HCT116 (cell line): ENCODE results near the gene CDK8. TPM values are rescaled to one million over a fixed set of nuclear protein-coding genes. Genes with fewer than 3 reads are reported as not detected.

Source experiments
- ATAC-seq: fragments of 200-7000 bp; cut with Tn5 transposase; 2 replicates; pipeline ENCODE4 v1.9.1; 2020; ENCODE audit warnings: mild to moderate bottlenecking, moderate library complexity
- BruUV-seq: library from RNA; stranded (reverse); fragments of 400-500 nt; replicated peaks from 2 replicates; lab custom pipeline; 2021; lab: Mats Ljungman, UMichigan
- CTCF ChIA-PET: fragments of 300-600 bp; sonication (Branson Sonifier 250); formaldehyde crosslinking; loops from one replicate; lab custom pipeline; 2021; ENCODE audit warnings: antibody characterized with exemption; lab: Charles Lee
- POLR2A ChIA-PET: fragments of 300-600, 350-600 bp; sonication (Branson Sonifier 250); formaldehyde crosslinking; loops from one replicate; lab custom pipeline; 2021; ENCODE audit warnings: antibody characterized with exemption; lab: Charles Lee
- RAD21 ChIA-PET, 2 experiments: fragments of 300-600 bp; sonication (Branson Sonifier 250); formaldehyde crosslinking; loops; one replicate each; lab custom pipeline; 2023; ENCODE audit warnings: low total read pairs in 2 of 2; ENCODE audit not compliant: uncharacterized antibody in 2 of 2, unreplicated experiment in 2 of 2, low non-redundant PET in 1 of 2; lab: Charles Lee
- DNase-seq: peaks from one replicate; pipeline ENCODE4 v3.0.0-alpha.2; 2010; ENCODE audit warnings: low read depth, low spot score
- H2AFZ ChIP-seq: fragments of 200-600 bp; shearing (Covaris generic), sonication (generic); 2 replicates; pipeline ENCODE4 v1.6.1; 2017; ENCODE audit warnings: low read depth, mixed run types, mixed read lengths, antibody characterized with exemption, low read length; ENCODE audit not compliant: poor library complexity, severe bottlenecking
- H3K27ac ChIP-seq: 2 replicates; pipeline ENCODE4 v1.5.1; 2012; ENCODE audit warnings: low read depth, low read length
- H3K27me3 ChIP-seq: fragments of 200-600 bp; sonication (generic); 2 replicates; pipeline ENCODE4 v1.6.1; 2016; ENCODE audit warnings: mixed run types, low read length, mixed read lengths; ENCODE audit not compliant: insufficient read depth
- H3K36me3 ChIP-seq, 2 experiments: fragments of 200-500 bp in 1 of 2; fragments of 200-600 bp in 1 of 2; sonication (Bioruptor generic) in 1 of 2; sonication (generic) in 1 of 2; 2 replicates each; pipeline versions ENCODE4 v1.5.1 to v1.6.1; 2014 to 2016; ENCODE audit warnings: low read length in 2 of 2, inconsistent platforms in 1 of 2, mixed read lengths in 1 of 2, mixed run types in 1 of 2; ENCODE audit not compliant: insufficient read depth in 2 of 2, control insufficient read depth in 1 of 2
- H3K4me1 ChIP-seq, 2 experiments: fragments of 200-600 bp in 1 of 2; sonication (generic) in 1 of 2; 2 replicates each; pipeline versions ENCODE4 v1.5.1 to v1.6.1; 2012 to 2017; ENCODE audit warnings: low read length in 2 of 2, inconsistent platforms in 1 of 2, mild to moderate bottlenecking in 1 of 2, mixed read lengths in 1 of 2, mixed run types in 1 of 2, moderate library complexity in 1 of 2; ENCODE audit not compliant: insufficient read depth in 2 of 2, control insufficient read depth in 1 of 2
- H3K4me2 ChIP-seq: fragments of 200-600 bp; sonication (generic); 2 replicates; pipeline ENCODE4 v1.6.1; 2017; ENCODE audit warnings: mixed run types, low read length, mixed read lengths
- H3K4me3 ChIP-seq, 2 experiments: fragments of 200-600 bp in 1 of 2; sonication (generic) in 1 of 2; replicated peaks in 1 of 2; 2 replicates each; pipeline ENCODE4 v1.5.1; 2011 to 2016; ENCODE audit warnings: low read length in 2 of 2, control low read depth in 1 of 2, low read depth in 1 of 2, mild to moderate bottlenecking in 1 of 2, mixed read lengths in 1 of 2, mixed run types in 1 of 2
- H3K79me2 ChIP-seq: fragments of 200-600 bp; sonication (generic); 2 replicates; pipeline ENCODE4 v1.6.1; 2017; ENCODE audit warnings: mild to moderate bottlenecking, mixed run types, low read length, moderate library complexity, mixed read lengths; ENCODE audit not compliant: insufficient read depth
- H3K9ac ChIP-seq: fragments of 200-600 bp; sonication (generic); 2 replicates; pipeline ENCODE4 v1.6.1; 2016; ENCODE audit warnings: low read length, mixed read lengths
- H3K9me2 ChIP-seq: fragments of 200-600 bp; sonication (generic), shearing (Covaris generic); 2 replicates; pipeline ENCODE4 v1.6.1; 2017; ENCODE audit warnings: mixed run types, mild to moderate bottlenecking, moderate library complexity; ENCODE audit not compliant: insufficient read depth
- H3K9me3 ChIP-seq, 2 experiments: fragments of 200-500 bp in 1 of 2; fragments of 200-600 bp in 1 of 2; sonication (Bioruptor generic) in 1 of 2; sonication (generic) in 1 of 2; 2 replicates each; pipeline ENCODE4 v1.6.1; 2014 to 2017; ENCODE audit warnings: low read length in 2 of 2, mixed read lengths in 2 of 2, inconsistent platforms in 1 of 2, low read depth in 1 of 2, mild to moderate bottlenecking in 1 of 2, mixed run types in 1 of 2, moderate library complexity in 1 of 2; ENCODE audit not compliant: control insufficient read depth in 1 of 2, insufficient read depth in 1 of 2
- H4K20me1 ChIP-seq: fragments of 200-600 bp; sonication (generic), shearing (Covaris generic); 2 replicates; pipeline ENCODE4 v1.6.1; 2017; ENCODE audit warnings: mixed run types, mild to moderate bottlenecking, moderate library complexity; ENCODE audit not compliant: insufficient read depth
- CBX3 ChIP-seq: IDR thresholded peaks from 2 replicates; pipeline ENCODE4 v1.6.1; 2012; ENCODE audit warnings: low read depth
- CEBPB ChIP-seq: IDR thresholded peaks from 2 replicates; pipeline ENCODE4 v1.6.1; 2012; ENCODE audit warnings: low read depth
- EGR1 ChIP-seq: IDR thresholded peaks from 2 replicates; pipeline ENCODE4 v1.6.1; 2012; ENCODE audit warnings: low read depth
- ELF1 ChIP-seq: IDR thresholded peaks from 2 replicates; pipeline ENCODE4 v1.6.1; 2012; ENCODE audit warnings: low read depth, borderline replicate concordance
- EZH2 ChIP-seq: fragments of 200-600 bp; sonication (generic); IDR thresholded peaks from 2 replicates; pipeline ENCODE4 v1.6.1; 2017; ENCODE audit warnings: antibody characterized with exemption, mixed run types
- EZH2phosphoT487 ChIP-seq: fragments of 200-600 bp; IDR thresholded peaks from 2 replicates; pipeline ENCODE4 v1.6.1; 2018; ENCODE audit warnings: antibody characterized with exemption, borderline replicate concordance
- FOSL1 ChIP-seq: IDR thresholded peaks from 2 replicates; pipeline ENCODE4 v1.6.1; 2012; ENCODE audit warnings: low read depth
- JUND ChIP-seq: IDR thresholded peaks from 2 replicates; pipeline ENCODE4 v1.6.1; 2012
- POLR2A ChIP-seq: IDR thresholded peaks from 2 replicates; pipeline ENCODE4 v1.7.0; 2011; ENCODE audit warnings: borderline replicate concordance; ENCODE audit not compliant: insufficient read depth, insufficient read length; ENCODE audit errors: extremely low read depth
- POLR2AphosphoS5 ChIP-seq: IDR thresholded peaks from 2 replicates; pipeline ENCODE4 v1.6.1; 2011; ENCODE audit warnings: mild to moderate bottlenecking, low read depth, low read length, moderate library complexity
- SIN3A ChIP-seq: IDR thresholded peaks from 2 replicates; pipeline ENCODE4 v1.6.1; 2012; ENCODE audit warnings: low read depth
- SRF ChIP-seq: IDR thresholded peaks from 2 replicates; pipeline ENCODE4 v1.6.1; 2012; ENCODE audit warnings: low read depth
- TCF7L2 ChIP-seq: IDR thresholded peaks from 2 replicates; pipeline ENCODE4 v1.7.0; 2011; ENCODE audit warnings: borderline replicate concordance, inconsistent platforms; ENCODE audit not compliant: insufficient read depth, insufficient read length; ENCODE audit errors: extremely low read depth
- YY1 ChIP-seq: IDR thresholded peaks from 2 replicates; pipeline ENCODE4 v1.6.1; 2011; ENCODE audit warnings: low read length, low read depth, moderate library complexity, mild to moderate bottlenecking; ENCODE audit not compliant: insufficient replicate concordance; ENCODE audit errors: extremely low read depth
- ZFX ChIP-seq: fragments of 450-650 bp; IDR thresholded peaks from 2 replicates; pipeline ENCODE4 v1.6.1; 2017
- intact Hi-C: fragments of 100-400 bp; cut with micrococcal nuclease; formaldehyde crosslinking; loops from 2 replicates; pipeline ENCODE4 v1.10.0; 2022
- total RNA-seq: library from RNA; stranded (reverse); gene quantifications from one replicate; pipeline ENCODE4 v1.2.1, GENCODE V29; 2021; ENCODE audit not compliant: unreplicated experiment
- TF ChIP-seq, protein P1 (sequence below): IDR thresholded peaks from 2 replicates; pipeline ENCODE4 v1.6.1; 2011; ENCODE audit warnings: mild to moderate bottlenecking, low read length, moderate library complexity; ENCODE audit not compliant: insufficient replicate concordance; ENCODE audit errors: extremely low read depth
- TF ChIP-seq, protein P2 (sequence below): IDR thresholded peaks from 2 replicates; pipeline ENCODE4 v1.6.1; 2012
- TF ChIP-seq, protein P3 (sequence below): IDR thresholded peaks from 2 replicates; pipeline ENCODE4 v1.6.1; 2012
- TF ChIP-seq, protein P4 (sequence below): IDR thresholded peaks from 2 replicates; pipeline ENCODE4 v1.6.1; 2012; ENCODE audit warnings: low read depth

CDK8 gene
- total RNA-seq, 1 experiment from 2014 or later, result 23.8 TPM

DNA sequence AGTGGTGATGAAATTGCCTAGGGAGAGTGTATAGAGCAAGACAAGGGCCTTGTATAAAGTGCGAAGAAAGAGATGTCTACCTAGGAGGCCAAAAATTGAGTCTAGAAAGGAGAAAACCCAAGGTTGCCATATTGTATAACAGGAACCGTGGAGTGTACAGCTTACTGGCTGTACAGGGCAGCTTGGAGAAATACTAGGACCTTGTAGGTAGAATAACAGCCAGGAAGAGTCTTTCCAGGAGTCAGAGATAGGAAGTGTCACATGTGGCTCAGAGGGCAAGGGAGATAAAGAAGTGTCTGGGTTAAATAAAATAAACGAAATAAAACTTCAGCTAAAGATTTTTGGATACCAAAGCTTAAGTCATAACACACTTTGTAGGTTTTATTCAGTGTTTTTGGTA lies 12.4 kb downstream of the CDK8 start:
- RAD21 ChIA-PET, result no interaction called here
- Histone ChIP-seq H3K4me1 (no peaks in the 10 kb centered on the region), H4K20me1 (no peaks in the 10 kb centered on the region), H3K27ac (no peak overlapping the region), H3K36me3 (no peaks in the 10 kb centered on the region), H3K27me3 (no peaks in the 10 kb centered on the region), H3K9ac (no peak overlapping the region)
- DNase-seq, result no peak
- intact Hi-C loops, result no loop called here
- TF ChIP-seq, protein P1, sequence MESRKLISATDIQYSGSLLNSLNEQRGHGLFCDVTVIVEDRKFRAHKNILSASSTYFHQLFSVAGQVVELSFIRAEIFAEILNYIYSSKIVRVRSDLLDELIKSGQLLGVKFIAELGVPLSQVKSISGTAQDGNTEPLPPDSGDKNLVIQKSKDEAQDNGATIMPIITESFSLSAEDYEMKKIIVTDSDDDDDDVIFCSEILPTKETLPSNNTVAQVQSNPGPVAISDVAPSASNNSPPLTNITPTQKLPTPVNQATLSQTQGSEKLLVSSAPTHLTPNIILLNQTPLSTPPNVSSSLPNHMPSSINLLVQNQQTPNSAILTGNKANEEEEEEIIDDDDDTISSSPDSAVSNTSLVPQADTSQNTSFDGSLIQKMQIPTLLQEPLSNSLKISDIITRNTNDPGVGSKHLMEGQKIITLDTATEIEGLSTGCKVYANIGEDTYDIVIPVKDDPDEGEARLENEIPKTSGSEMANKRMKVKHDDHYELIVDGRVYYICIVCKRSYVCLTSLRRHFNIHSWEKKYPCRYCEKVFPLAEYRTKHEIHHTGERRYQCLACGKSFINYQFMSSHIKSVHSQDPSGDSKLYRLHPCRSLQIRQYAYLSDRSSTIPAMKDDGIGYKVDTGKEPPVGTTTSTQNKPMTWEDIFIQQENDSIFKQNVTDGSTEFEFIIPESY, result no peak
- TF ChIP-seq, protein P2, sequence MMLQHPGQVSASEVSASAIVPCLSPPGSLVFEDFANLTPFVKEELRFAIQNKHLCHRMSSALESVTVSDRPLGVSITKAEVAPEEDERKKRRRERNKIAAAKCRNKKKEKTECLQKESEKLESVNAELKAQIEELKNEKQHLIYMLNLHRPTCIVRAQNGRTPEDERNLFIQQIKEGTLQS, result no peak
- TF ChIP-seq, protein P3, sequence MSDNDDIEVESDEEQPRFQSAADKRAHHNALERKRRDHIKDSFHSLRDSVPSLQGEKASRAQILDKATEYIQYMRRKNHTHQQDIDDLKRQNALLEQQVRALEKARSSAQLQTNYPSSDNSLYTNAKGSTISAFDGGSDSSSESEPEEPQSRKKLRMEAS, result no peak
- no peak for TF ChIP-seq ZFX
- no peak for TF ChIP-seq CEBPB
- TF ChIP-seq TCF7L2, result no peak
- no peak for TF ChIP-seq EZH2
- no peak for TF ChIP-seq SRF
- TF ChIP-seq POLR2A, result no peak
- TF ChIP-seq YY1, result no peak
- no peak for TF ChIP-seq JUND
- no peak for TF ChIP-seq FOSL1
- no peak for TF ChIP-seq EZH2phosphoT487
- no peak for TF ChIP-seq POLR2AphosphoS5
- TF ChIP-seq, protein P4, sequence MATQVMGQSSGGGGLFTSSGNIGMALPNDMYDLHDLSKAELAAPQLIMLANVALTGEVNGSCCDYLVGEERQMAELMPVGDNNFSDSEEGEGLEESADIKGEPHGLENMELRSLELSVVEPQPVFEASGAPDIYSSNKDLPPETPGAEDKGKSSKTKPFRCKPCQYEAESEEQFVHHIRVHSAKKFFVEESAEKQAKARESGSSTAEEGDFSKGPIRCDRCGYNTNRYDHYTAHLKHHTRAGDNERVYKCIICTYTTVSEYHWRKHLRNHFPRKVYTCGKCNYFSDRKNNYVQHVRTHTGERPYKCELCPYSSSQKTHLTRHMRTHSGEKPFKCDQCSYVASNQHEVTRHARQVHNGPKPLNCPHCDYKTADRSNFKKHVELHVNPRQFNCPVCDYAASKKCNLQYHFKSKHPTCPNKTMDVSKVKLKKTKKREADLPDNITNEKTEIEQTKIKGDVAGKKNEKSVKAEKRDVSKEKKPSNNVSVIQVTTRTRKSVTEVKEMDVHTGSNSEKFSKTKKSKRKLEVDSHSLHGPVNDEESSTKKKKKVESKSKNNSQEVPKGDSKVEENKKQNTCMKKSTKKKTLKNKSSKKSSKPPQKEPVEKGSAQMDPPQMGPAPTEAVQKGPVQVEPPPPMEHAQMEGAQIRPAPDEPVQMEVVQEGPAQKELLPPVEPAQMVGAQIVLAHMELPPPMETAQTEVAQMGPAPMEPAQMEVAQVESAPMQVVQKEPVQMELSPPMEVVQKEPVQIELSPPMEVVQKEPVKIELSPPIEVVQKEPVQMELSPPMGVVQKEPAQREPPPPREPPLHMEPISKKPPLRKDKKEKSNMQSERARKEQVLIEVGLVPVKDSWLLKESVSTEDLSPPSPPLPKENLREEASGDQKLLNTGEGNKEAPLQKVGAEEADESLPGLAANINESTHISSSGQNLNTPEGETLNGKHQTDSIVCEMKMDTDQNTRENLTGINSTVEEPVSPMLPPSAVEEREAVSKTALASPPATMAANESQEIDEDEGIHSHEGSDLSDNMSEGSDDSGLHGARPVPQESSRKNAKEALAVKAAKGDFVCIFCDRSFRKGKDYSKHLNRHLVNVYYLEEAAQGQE, result no peak
- no peak for TF ChIP-seq CBX3
- TF ChIP-seq ELF1, result no peak
- TF ChIP-seq SIN3A, result no peak
- TF ChIP-seq EGR1, result no peak
- TF ChIP-seq, all 23 proteins: peak for 0
- Histone ChIP-seq H3K4me3 (no peak overlapping the region), H3K4me2 (no peak overlapping the region), H2AFZ (no peak overlapping the region), H3K9me3 (no peaks in the 10 kb centered on the region), H3K9me2 (no peaks in the 10 kb centered on the region), H3K79me2 (peaks cover 93% of the 10 kb centered on the region)
- ATAC-seq, result no peak
- POLR2A ChIA-PET, result no interaction called here
- no TSS peak for BruUV-seq
- CTCF ChIA-PET, result no interaction called here
